HG03103 (cell line): Measurements from ENCODE around the gene RPRML.
"Not testable (repeated sequence)": the region's sequence is repeated elsewhere in the genome, so short reads cannot be mapped to it uniquely, and the experiment has no call there.

Source experiments
- ATAC-seq: cut with Tn5 transposase; IDR thresholded peaks from one replicate; pipeline ENCODE4 v1.9.1; 2021; ENCODE audit warnings: low read depth; ENCODE audit not compliant: unreplicated experiment

The RPRML gene

DNA sequence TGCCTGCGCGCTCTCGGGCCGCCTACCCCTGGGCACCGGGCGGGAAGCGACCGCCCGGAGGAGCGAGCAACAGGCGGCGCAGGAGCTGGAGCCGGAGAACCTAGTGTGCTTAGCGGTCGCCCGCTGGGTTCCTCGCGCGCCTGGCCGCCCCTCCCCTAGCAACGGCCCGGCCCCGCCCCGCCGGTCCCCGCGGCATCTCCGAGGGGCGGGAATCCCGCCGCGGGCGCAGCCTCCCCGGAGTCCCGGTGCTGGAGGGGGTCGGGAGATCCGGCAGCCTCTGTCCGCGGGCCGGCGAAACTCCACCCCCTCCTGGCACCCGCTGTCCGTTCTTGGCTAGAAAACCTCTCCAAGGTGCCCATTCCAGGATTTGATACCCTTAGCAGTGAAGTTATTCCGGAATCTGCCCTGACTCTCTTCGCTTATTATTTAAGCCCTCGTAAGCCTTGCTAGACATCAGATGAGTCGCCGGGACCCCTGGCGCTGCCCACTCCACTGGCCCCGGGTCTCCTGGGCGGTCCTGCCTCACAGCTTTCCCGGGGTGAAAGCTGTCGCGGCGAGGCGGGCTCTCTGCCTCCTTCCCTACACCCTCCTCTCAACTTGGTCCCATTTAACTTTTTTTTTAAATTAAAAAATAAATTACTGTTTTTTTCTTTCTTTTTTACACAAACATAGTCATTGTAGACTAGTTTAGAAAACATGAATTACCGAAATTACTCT lies at the start of gene RPRML:
RPRML (minus strand) TSS at position 107 of the 717 bp plus-strand sequence. CDS start 246 bp downstream, outside the sequence.
- ATAC-seq: no peak

DNA sequence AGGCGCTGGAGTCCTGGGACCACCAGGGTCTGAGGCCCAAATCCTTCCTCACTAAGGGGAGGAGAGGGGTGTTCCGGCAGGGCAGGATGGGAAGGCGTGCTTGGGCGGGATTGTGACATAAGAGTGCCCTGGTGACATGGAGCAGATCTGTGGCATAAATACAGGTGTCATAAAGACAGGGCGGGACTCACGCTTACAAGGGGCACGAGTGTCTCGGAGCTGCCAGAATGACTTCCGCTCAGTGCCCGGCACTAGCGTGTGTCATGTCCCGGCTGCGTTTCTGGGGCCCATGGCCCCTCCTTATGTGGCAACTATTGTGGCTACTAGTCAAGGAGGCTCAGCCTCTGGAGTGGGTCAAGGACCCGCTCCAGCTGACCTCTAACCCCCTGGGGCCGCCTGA lies 37.9 kb upstream of the RPRML start:
- ATAC-seq: not testable (repeated sequence)

DNA sequence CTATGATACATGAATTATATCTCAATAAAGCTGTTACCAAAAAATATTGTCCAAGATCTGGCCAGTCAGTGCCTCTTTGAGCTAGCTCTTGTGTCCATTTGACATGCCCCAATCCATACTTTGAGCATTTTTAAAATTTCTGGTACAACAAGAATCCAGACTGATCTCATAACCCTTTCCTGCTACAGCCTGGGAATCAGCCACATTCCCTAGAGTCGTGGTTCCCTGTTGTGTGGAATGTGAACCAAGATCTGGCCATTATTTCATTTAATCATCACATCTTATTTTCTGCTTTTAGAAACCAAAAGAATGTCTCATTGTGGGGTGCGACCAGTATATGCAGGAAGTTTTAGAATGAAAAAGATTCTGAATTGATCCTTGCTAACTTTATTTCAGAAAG lies 34.3 kb upstream of the RPRML start:
- ATAC-seq: no peak

DNA sequence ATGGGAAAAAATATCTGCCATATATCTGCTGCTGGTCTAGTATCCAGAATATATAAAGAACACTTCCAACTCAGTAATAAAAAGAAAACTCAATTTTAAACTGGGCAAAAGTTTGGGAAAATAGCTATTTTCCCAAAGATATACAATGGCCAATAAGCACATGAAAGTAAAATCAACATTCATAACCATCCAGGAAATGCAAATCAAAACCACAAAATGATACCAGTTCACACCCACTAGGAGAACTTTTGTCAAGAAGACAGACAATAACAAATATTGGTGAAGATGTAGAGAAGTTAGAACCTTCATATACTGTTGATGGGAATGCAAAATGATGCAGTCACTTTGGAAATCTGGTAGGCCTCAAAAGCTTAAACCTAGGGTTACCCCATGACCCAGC lies 33.4 kb upstream of the RPRML start:
- ATAC-seq: no peak

DNA sequence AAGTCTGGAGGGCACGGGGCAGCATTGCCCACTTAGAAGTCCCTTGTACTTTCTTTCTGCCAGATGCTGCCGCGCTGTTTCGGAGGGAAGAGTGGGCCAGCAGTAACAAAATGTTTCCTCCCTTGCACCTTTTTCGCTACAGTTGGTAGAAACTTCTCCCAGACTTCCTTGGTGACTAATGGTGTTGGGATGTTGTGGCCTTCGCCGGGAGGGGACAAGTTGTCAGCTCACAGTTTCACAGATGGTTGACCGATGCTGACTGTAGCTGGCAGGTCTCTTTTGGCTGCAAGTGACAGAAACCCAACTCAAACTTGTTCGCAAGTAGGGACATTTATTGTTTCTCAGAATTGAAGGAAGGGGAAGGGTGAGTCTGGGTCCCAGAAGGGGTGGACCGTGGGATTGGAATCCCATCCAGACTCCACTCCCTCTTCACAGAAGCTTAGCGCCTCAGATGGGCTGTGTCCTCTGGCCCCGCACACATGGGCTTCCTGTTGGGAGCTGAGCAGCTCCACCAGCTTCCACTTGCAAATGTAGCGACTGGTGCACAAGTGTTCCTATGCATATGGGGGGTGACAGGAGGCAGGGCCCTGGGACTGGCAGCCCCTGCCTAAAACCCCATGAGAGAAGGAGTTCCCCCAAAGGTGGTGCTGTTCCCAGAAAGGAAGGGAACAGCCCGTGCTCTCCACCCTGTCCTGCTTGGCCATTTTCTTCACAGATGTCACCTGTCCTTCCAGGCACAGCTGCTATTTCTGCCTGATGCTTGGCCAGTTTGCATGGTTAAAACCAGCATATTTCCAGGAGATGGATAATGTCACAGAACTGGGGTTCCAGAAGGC lies 30.9 kb upstream of the RPRML start:
- ATAC-seq: no peak

DNA sequence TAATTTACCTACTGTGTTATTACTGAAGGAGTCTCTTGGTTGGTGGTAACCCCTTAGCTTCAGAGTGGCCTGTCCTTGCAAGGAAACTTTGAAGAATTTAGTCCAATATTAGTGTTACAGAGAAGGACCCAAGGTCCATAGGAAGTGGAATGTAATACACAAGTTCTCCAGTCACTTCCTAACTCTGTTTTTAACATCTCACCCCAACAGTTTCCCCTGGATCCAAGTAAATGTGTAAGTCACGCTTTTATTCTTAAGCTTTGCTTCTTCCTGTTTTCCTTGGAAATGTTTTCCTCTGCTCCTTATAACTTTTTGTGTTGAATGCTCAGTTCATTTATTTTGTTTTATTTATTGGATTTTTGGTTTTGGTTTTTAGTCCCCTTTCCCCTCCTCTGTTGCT lies 25.9 kb upstream of the RPRML start:
- ATAC-seq: no peak

DNA sequence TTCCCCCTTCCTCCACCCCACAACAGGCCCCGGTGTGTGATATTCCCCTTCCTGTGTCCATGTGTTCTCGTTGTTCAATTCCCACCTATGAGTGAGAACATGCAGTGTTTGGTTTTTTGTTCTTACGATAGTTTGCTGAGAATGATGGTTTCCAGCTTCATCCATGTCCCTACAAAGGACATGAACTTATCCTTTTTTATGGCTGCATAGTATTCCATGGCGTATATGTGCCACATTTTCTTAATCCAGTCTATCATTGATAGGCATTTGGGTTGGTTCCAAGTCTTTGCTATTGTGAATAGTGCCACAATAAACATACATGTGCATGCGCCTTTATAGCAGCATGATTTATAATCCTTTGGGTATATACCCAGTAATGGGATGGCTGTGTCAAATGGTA lies 24.8 kb upstream of the RPRML start:
- ATAC-seq: not testable (repeated sequence)

DNA sequence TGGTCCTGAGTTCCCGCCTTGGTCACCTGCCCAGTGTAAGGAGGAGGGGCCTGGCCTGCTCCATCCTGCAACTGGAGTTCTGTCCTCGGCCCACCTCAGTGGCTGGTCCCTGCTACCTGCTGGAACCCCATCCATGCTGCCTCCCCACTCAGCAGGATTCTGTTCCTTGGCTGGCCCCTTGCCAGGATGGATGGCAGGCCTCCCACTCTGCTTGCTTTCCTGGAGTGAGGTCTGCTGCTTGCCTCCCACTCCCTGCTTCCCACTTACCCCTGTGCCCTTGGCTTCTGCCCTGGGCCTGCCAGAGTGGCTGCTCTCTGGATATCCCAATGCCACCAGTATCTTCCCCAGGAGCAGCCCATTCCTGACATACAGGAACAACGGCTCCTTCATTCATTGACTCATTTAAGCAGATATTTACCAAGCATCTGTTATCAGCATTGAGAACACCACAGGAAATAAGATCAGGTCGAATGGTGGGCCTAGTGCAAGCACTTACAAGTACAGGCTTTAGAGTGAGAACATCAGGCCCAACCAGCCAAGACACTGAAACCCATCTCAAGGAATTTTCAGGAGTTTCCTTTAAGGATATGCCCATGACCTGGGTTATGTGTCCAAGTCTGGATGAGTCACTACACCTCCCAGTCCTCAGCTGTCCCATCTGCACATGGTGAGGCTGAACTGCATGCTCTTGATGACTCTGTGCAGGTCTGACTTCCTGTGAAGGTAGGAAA lies 17.0 kb upstream of the RPRML start:
- no peak for ATAC-seq

DNA sequence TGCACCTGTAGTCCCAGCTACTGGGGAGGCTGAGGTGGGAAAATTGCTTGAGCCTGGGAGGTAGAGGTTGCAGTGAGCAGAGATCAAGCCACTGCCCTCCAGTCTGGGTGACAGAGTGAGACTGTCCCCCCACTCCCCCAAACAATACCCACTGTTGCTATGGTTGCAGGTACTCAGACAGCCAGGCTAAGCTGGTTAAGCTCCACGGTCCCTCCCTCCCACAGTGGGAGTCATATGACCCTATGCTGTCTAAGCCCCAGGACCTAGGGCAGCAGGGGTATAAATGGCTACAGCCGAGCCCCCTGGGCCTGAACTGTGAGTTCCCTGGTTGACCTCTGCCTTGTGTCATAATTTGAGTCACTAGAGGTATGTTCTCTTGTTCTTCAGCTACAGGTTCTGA lies 15.9 kb upstream of the RPRML start:
- no peak for ATAC-seq

DNA sequence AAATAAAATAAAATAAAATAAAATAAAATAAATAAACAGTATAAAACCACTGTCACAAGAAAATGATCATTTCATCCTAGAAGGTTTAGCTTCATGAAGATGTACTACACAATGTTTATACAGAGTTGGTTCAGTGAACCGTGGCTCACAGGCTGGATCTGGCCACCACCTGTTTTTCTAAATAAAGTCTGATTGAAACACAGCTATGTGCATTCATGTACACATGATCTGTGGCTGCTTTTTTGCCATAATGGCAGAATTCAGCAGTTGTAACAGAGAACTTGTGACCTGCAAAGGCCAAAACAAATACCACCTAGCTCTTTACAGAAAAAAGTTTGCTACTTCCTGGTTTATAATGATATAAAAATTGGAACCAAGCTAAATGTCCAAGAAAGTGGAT lies 12.6 kb upstream of the RPRML start:
- ATAC-seq: no peak

DNA sequence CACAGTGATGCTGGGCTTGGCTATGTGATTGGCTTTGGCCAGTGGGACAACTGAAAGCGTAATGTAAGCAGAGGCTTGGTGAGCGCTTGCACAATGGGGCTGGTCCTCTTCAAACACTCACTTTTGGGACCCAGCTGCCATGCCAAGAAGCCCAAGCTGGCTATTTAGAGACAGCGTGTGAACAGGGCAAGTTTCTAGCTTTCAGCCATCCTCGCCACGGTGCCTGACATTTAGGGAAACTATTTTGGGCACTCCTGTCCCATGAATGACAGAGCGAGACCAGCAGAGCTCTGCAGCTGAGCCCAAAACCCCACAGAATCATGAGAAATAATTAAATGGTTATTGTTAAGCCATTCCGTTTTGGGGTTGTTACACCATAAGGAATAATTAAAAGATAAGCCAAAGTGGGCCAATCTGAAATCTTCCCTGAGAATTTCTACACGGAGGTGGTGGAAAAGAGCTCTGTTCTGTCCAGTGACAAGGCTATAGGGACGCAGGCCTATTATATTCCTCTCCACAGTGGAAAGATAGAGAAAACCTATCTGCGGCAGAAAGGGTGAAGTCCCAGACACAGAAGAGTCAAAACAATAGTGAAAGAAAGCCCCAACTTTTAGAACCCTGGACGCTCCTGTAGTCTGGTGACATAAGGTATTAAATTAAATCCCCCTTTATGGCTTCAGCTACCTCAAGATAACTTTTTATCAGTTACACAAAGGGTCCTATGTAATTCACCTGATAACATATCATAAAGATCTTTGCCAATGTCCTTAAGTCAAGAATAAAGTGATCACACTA lies 10.8 kb upstream of the RPRML start:
- ATAC-seq: no peak

DNA sequence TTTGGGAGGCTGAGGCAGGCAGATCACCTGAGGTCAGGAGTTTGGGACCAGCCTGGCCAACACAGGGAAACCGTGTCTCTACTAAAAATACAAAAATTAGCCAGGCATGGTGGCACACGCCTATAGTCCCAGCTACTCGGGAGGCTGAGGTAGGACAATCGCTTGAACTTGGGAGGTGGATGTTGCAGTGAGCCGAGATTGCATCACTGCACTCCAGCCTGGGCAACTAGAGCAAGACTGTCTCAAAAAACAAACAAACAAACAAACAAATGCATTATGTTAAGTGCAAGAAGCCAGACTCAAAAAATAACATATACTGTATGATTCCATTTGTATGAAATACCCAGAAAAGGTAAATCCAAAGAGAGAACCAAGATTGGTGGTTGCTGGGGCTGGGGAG lies 8.9 kb upstream of the RPRML start:
- not testable (repeated sequence) for ATAC-seq

DNA sequence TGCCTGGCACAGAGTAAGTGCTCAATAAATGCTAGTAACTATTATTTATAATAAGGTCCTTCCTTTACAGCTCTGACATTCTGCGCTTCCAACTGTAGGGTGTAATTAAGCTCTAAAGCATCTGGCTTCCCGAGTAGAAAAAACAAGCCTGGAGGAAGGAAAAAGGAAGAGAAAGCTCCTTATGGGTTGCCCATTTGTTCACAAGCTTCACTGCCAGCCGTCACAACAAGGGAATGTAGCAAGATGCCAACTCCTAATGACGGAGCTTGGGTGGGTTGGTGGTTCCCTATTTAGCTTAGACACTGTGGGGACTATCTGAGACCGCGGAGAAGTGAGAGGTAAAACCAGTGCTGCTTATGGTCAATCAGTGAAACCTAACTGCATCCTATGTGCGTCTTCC lies 7.3 kb upstream of the RPRML start:
- ATAC-seq: no peak

DNA sequence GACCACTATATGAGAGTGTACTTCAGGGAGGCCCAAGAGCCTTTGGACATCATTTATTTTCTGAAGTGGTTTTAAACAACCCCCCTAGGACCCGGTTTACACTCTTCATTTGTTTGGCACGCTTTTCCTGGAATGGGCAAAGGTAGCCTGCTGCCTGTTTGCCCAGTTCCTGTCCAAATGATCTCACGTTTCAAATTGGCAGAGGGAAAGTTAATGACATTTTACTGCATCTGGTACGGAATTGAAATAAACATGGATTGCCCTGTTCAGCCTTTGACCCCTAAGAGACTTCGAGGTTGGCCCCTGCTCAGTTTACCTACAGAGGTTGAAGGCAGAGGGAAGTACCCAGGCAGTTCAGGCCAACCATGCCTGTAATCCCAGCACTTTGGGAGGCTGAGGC lies 5.8 kb upstream of the RPRML start:
- ATAC-seq: no peak

DNA sequence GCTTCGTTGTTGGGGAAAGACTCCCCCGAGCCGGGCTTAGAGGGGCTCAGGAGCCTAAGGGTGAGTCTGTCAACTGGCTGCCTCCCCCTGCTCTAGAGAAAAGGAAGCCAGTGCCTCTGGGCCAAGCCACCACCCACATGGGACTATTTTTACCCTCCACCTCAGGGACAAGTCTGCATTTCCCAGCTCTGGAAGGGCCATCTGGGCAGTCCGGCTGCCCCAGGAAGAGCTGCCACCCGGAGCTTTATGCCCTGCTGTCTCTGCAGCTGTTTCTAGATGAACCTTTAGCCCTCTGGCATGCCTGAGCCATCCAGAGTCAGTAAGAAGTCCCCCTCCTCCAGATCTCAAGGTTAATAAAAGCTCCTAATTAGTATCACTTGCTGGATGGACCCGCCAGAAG lies 5.3 kb upstream of the RPRML start:
- ATAC-seq: no peak

DNA sequence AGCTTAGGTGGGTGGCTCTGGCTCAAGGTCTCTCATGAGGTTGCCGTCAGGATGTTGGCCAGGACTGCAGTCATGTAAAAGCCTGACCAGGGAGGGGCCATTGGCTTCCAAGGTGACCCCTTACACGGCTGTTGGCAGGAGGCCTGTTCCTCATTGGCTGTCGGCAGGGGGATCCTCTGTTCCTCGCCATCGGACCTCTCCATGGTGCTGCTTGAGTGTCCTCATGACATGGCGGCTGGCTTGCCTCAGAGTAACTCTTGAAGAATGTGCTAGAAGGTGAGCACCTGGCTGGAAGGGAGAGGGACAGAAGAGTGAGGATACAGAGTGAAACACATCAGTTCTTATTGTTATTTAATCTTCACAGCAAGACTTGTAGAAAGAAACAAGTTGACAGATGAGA lies 4.7 kb upstream of the RPRML start:
- no peak for ATAC-seq

DNA sequence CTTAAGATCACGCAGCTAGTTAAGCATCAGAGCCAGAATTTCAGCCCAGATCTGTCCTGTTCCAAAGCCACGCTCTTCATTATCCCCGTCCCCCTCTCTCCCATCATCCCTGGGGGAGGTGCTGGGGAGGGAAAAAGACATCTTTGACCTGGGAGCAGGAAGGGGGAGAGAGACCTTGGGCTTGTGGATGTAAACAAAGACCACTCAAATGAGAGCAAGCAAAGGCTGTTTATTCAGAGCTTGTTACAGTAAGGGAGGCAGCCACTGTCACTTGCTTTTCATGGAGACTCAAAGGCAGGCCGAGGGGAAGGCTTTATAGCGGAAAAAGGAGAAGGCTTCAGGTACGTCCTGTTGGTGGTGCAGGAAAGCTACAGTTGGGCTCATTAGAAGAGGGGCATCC lies 3.5 kb upstream of the RPRML start:
- ATAC-seq: no peak

DNA sequence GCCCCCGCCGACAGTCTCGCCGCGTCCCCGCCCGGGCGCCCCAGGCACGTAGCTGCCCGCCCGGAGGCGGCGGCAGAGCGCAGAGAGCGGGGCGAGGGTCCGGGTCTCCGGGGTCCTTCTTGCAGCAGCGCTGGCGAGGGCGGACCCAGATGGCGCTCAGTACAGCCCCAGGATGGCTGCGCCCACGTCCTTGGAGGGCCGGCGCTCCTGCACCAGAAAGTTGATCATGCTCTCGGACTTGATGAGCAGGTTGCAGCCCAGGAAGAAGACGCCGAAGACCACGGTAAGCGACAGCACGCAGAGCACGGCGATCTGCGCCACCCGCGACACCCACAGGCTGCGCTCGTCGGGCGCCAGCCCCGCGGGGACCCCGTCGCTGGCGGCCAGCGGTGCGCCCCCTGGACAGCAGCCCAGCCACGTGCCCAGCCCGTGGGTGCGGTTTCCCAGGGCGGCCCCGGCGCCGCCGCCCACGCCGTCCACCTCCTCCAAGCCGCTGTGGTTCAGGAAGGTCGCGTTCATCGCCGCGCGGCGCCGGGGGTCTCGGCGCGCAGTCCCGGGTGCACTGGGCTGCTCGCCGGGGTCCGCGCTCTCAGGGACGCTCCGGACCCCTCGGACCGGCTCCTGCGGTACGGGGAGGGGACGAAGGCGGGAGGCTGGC lies 435 bp downstream of the RPRML start:
- ATAC-seq: no peak

DNA sequence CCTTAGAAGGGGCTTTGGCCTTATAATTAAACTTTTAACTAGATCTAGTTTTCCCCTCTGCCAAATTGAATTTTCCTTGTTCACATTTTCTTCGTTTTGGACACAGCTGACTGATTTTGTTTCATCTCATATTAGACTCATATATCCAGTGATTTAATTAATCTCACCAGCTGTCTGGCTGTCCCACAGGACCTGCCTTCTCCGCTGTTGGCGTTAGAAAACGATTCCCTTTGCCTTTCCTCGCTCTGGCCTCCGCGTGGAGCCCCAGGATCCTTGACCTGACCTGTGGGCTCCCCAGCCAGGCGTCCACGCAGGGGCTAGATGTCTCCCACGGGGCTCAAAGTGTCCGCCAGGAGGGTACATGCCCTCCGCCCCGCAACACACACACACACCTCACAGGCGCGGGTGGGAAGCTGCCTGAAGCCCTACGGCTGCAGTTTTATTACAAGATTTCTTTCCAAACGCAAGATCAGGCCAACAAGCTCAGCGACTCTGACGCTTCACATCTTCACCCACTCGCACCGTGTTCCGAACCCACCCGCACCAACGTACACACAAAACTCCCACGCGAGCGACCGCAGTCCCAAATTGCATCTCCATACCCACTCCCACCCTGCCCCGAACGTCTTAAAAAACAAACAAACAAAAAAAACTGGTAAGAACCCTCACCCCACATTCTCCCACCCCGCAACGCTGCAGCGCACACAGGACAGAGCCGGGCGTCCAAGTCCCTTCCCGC lies 1.1 kb downstream of the RPRML start:
- no peak for ATAC-seq
